ENCODE results near the gene GALNT7.

- TF ChIP-seq NR3C1 (CRISPR knock-in tag; IDR thresholded peaks at IDR 0.05) (no peak), ZFX (CRISPR knock-in tag; IDR thresholded peaks at IDR 0.05; ENCODE audit: low read depth) (no peak), HOXA7 (CRISPR knock-in tag; IDR thresholded peaks at IDR 0.05) (no peak), TARDBP (CRISPR knock-in tag; IDR thresholded peaks at IDR 0.05) (no peak), SNRNP70 (IDR thresholded peaks at IDR 0.05; ENCODE audit: low read depth, low read length) (no peak), TFE3 (CRISPR knock-in tag; IDR thresholded peaks at IDR 0.05) (no peak), TIGD3 (CRISPR knock-in tag; IDR thresholded peaks at IDR 0.05; ENCODE audit: borderline replicate concordance) (no peak), ZNF747 (CRISPR knock-in tag; IDR thresholded peaks at IDR 0.05; ENCODE audit: borderline replicate concordance) (no peak)
Measured at GRCh38 chr4:173325007-173325736, 156.6 kb downstream of the GALNT7 start.

All from HepG2 (cell line).